Endodermal cell (in vitro differentiated cells): ENCODE results near the gene GUCA1A. TPM values are rescaled to one million over a fixed set of nuclear protein-coding genes. Genes with fewer than 3 reads are reported as not detected.

Experiments used
- DNase-seq: peaks from one replicate; pipeline ENCODE4 v3.0.0-alpha.2; 2017
- H3K27ac ChIP-seq: 2 replicates; pipeline ENCODE4 v1.5.1; 2013; ENCODE audit warnings: mild to moderate bottlenecking, low read depth, low read length, moderate library complexity
- H3K27me3 ChIP-seq: 2 replicates; pipeline ENCODE4 v1.6.1; 2013; ENCODE audit warnings: mild to moderate bottlenecking, low read length, moderate library complexity; ENCODE audit not compliant: insufficient read depth, control insufficient read depth, poor library complexity, severe bottlenecking
- H3K36me3 ChIP-seq: 2 replicates; pipeline ENCODE4 v1.7.0; 2013; ENCODE audit warnings: mild to moderate bottlenecking, low read length, moderate library complexity; ENCODE audit not compliant: control insufficient read depth, insufficient read depth
- H3K4me1 ChIP-seq: one replicate; pipeline ENCODE4 v1.7.0; 2013; ENCODE audit warnings: low read length; ENCODE audit not compliant: control insufficient read depth, insufficient read depth
- H3K4me3 ChIP-seq: 2 replicates; pipeline ENCODE4 v1.5.1; 2013; ENCODE audit warnings: mild to moderate bottlenecking, low read length, moderate library complexity
- H3K9ac ChIP-seq: 2 replicates; pipeline ENCODE4 v1.6.1; 2013; ENCODE audit warnings: mild to moderate bottlenecking, low read length, moderate library complexity; ENCODE audit not compliant: poor library complexity, severe bottlenecking; ENCODE audit errors: extremely low read depth
- H3K9me3 ChIP-seq: 2 replicates; pipeline ENCODE4 v1.6.1; 2013; ENCODE audit warnings: mild to moderate bottlenecking, low read length, moderate library complexity; ENCODE audit not compliant: control insufficient read depth
- H3K27ac Mint-ChIP-seq: 2 replicates; pipeline ENCODE4 v1.8.0; 2020; ENCODE audit warnings: mixed read lengths
- H3K27me3 Mint-ChIP-seq: 2 replicates; pipeline ENCODE4 v1.8.0; 2021; ENCODE audit warnings: mild to moderate bottlenecking, mixed read lengths; ENCODE audit not compliant: insufficient read depth
- H3K36me3 Mint-ChIP-seq: 2 replicates; pipeline ENCODE4 v1.8.0; 2020; ENCODE audit warnings: low read depth, mixed read lengths
- H3K4me1 Mint-ChIP-seq: 2 replicates; pipeline ENCODE4 v1.8.0; 2020; ENCODE audit warnings: mixed read lengths
- H3K4me3 Mint-ChIP-seq: 2 replicates; pipeline ENCODE4 v1.8.0; 2020; ENCODE audit warnings: mild to moderate bottlenecking, moderate library complexity, mixed read lengths
- H3K9me3 Mint-ChIP-seq: 2 replicates; pipeline ENCODE4 v1.8.0; 2020; ENCODE audit warnings: mild to moderate bottlenecking, mixed read lengths
- CTCF ChIP-seq: fragments of 200-600 bp; sonication (generic); conservative IDR thresholded peaks from 2 replicates; pipeline ENCODE4 v1.5.0; 2021; ENCODE audit warnings: antibody characterized with exemption, mild to moderate bottlenecking
- WGBS, 2 experiments: methylation state at CpG; one replicate each; pipeline versions ENCODE4 v1.1.5 to v1.1.7; 2013; ENCODE audit warnings: missing lambda C conversion rate in 2 of 2, mixed read lengths in 1 of 2; ENCODE audit not compliant: insufficient coverage in 1 of 2, insufficient read length in 1 of 2; 5-methylcytosine and 5-hydroxymethylcytosine counted together
- total RNA-seq, 2 donors: library from RNA; stranded (reverse); fragmentation: NEBNext Ultra II Directional in 1 of 2; extraction: Animal tissue kit (Norgen Biotek cat#: 25700) in 1 of 2; gene quantifications; 2 replicates in 1 of 2; 3 replicates in 1 of 2; pipeline ENCODE4 v1.2.1, GENCODE V29; 2021

The GUCA1A gene
- total RNA-seq, 2 donors from 2014 or later = 3.9 to 4.4 TPM

GRCh38 chr6:42140032-42140431 is 33.1 kb upstream of the GUCA1A start:
- no peak overlapping the region for H3K27ac Mint-ChIP-seq
- H3K9me3 Mint-ChIP-seq = no peaks in the 10 kb centered on the region
- no peak for DNase-seq
- no peak overlapping the region for H3K4me3 Mint-ChIP-seq
- WGBS, 2 experiments = 84 to 92% methylated on average over 3 to 5 of the region's 5 CpGs
- H3K4me1 Mint-ChIP-seq = peaks cover 51% of the 10 kb centered on the region
- H3K9ac ChIP-seq = no peak overlapping the region
- H3K4me1 ChIP-seq = peaks cover 27% of the 10 kb centered on the region
- H3K36me3 ChIP-seq = no peaks in the 10 kb centered on the region
- no peak for TF ChIP-seq CTCF
- H3K36me3 Mint-ChIP-seq = peaks cover 6% of the 10 kb centered on the region
- H3K27ac ChIP-seq = no peak overlapping the region
- peaks cover 4% of the 10 kb centered on the region for H3K27me3 Mint-ChIP-seq
- H3K4me3 ChIP-seq = no peak overlapping the region
- no peaks in the 10 kb centered on the region for H3K9me3 ChIP-seq
- H3K27me3 ChIP-seq = no peaks in the 10 kb centered on the region

GRCh38 chr6:42140756-42141602 is 32.2 kb upstream of the GUCA1A start:
- WGBS, 2 experiments = 71 to 80% methylated on average over 8 to 9 of the region's 9 CpGs
- Histone ChIP-seq H3K27me3 (no peaks in the 10 kb centered on the region), H3K9me3 (no peaks in the 10 kb centered on the region), H3K9ac (peak overlapping the region; percentile 59), H3K4me3 (peak overlapping the region; percentile 83), H3K4me1 (peaks cover 27% of the 10 kb centered on the region), H3K27ac (no peak overlapping the region), H3K36me3 (no peaks in the 10 kb centered on the region)
- no peak for DNase-seq
- peaks cover 51% of the 10 kb centered on the region for H3K4me1 Mint-ChIP-seq
- H3K27ac Mint-ChIP-seq = no peak overlapping the region
- H3K36me3 Mint-ChIP-seq = peaks cover 3% of the 10 kb centered on the region
- TF ChIP-seq CTCF = no peak
- H3K27me3 Mint-ChIP-seq = peaks cover 4% of the 10 kb centered on the region
- H3K4me3 Mint-ChIP-seq = peak overlapping the region; percentile 71
- H3K9me3 Mint-ChIP-seq = no peaks in the 10 kb centered on the region

GRCh38 chr6:42141603-42142117 is 31.5 kb upstream of the GUCA1A start:
- Histone ChIP-seq H3K36me3 (no peaks in the 10 kb centered on the region), H3K9me3 (no peaks in the 10 kb centered on the region), H3K27ac (no peak overlapping the region), H3K9ac (peak overlapping the region; percentile 59), H3K27me3 (no peaks in the 10 kb centered on the region), H3K4me3 (peak overlapping the region; percentile 83), H3K4me1 (peaks cover 23% of the 10 kb centered on the region)
- no peak overlapping the region for H3K27ac Mint-ChIP-seq
- H3K4me3 Mint-ChIP-seq = peak overlapping the region; percentile 71
- H3K36me3 Mint-ChIP-seq = peaks cover 3% of the 10 kb centered on the region
- WGBS, 2 experiments = 29 to 80% methylated on average over 1 to 9 of the region's 13 CpGs
- peaks cover 47% of the 10 kb centered on the region for H3K4me1 Mint-ChIP-seq
- H3K27me3 Mint-ChIP-seq = peaks cover 4% of the 10 kb centered on the region
- TF ChIP-seq CTCF = no peak
- peak; percentile 70 for DNase-seq
- no peaks in the 10 kb centered on the region for H3K9me3 Mint-ChIP-seq
